ENCODE measurements around the gene NDOR1.
A peak's percentile ranks its signal among the peaks of the same experiment; 100 is the strongest.
"Not testable (repeated sequence)": the region's sequence is repeated elsewhere in the genome, so short reads cannot be mapped to it uniquely, and the experiment has no call there.

The NDOR1 gene

DNA sequence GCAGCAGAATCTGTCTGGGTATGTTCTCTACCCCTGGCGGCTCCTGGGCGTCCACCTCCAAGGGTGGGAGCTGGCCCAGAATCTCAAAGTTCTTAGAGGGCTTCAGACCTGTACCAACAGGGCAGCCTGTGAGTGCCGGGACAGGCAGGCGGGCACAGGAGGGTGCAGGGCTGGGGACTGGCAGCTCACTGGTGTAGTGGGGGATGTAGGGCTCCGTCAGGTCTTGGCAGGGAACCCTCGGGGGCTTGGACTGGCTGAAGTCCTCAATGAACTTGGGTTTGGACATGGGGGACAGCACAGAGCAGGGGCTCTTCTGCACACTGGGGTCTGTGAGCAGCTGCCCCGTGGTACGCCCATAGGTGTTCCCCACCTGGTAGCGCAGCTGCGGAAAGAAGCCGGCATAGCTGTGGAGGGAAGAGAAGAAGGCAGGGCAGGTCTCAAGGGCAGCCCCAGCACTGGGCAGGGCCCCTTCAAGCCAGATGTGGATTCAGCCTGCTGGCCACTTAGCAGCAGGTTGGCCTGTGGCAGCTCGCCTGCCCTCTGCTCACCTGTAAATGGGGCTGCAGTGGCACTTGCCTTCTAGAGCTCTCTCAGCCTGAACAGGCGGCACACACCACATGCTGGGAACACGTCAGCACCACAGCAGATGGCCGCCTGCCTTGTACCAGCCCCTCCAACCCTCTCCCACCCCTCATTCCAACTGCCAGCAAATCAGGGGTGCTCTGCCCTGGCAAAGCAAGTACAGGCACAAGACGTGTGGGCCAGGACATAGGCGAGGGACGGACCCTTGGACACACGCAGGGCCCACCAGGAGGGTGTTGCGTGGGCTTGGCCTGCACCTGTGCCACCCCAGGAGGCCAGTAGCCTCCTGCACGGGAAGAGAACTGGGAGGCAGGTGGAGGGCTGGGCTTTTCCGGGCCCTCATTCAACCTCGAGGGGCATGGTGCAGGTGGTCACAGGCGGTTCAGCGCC, 40.2 kb downstream of the NDOR1 start:
- no peak for DNase-seq

- DNase-seq = no peak
These were observed 41.8 kb downstream of the NDOR1 start for GRCh38 chr9:137247135-137247915.

GRCh38 chr9:137247916-137248175, 42.3 kb downstream of the NDOR1 start:
- no peak for DNase-seq

DNA sequence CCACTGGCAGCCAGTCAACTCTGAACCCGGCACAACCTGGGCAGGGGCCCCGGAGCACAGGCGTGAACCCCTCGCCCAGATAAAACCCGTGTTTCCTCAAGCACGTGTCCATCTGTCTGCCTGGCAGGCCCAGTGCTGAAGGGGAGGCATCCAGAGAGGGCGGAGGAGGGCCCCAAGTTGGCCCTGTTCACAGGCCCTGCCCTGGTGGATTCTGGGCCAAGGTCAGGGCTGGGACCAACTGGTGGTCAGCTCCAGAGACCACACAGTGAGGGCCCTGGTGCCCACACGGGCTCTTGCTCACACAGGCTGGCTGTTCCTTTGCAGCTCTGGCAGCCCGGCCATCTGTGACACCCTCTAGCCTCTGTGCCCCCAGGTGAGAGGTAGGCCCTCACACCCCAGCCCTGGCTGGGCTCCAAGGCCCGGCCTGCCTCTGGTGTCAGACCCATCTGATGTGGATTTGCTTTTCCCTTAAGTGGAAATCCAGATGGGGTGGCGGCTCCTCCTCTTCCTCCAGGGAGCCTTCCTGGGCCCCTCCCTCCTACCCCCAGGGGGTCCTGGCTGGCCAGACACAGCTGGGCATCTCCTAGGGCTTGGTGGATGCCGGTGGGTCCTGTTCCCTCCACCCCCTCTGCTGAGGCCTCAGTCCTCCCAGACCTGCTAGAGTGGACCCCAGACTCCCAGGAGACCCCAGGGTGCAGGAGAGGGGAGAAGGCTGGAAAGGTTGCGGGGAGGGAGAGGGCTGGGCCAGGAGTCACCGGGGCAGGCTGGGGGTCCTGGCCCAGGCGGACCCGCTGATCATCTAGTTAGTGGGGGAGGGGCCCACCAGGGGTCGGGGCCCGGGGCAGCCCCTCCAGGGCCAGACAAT, 45.1 kb downstream of the NDOR1 start:
- DNase-seq = no peak

DNA sequence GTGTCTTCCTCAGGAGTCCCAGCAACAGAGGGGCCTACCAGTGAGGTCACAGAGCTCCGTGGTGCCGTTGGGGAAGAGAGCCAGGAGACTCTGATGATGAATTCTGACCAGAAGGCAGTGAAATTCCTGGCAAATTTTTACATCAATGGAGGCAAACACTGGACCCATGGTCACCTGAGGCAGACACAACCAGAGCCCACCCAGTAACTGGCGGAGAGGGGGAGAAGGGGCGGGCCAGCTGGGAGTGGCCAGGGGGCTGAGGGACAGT, 45.6 kb downstream of the NDOR1 start, which contains the start of gene STPG3:
Gene STPG3, plus strand, starts transcription at position 93 of the 268 bp plus-strand sequence. Its CDS starts 1 bp downstream, at position 94.
- DNase-seq = no peak

GRCh38 chr9:137251490-137252268, 46.2 kb downstream of the NDOR1 start:
- no peak for DNase-seq

DNA sequence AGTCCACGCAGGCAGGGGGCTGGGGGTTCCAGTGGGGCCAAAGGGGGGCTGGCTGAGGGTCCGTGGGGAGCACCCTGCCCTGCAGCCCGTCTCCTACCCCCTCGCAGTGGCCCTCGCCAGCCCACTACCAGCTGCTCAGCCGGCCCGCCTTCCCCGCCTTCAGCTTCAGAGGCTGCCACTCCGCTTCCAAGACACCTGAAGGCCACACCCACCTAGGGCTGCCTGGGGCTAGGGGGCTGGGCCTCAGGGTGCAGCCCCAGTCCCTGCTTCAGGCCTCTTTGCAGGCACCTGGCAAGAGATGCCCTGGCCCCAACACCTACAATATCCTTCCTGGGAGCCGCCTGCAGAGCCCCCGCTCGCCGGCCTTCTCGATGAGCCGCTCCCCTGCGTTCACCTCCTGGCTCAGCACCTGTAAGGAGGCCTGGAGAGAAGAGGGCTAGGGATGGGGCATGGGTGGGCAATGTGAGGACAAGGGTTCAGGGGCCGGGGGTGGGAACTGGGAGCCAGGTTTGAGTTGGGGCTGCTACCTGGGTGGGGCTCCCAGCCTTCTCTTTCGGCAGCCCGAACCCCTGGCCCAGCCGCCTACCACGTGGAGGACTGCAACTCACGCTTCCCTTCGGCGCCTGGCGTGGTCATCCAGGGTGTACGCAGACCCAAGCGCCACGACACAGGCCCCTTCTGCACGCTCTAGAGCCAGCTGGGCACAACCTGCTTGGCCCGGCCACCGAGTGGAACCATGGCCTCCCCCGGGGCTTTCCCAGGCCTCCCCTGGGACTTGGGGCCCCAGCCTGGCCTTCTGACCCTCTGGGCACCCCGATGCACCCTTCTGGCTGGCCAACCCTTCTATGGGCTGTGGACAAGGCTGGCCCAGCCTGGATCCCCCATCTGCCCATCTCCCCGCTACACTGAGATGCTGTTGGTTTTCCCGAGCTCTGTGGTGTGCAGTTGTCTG, 47.3 kb downstream of the NDOR1 start:
- no peak for DNase-seq

- no peak for DNase-seq
These were observed 48.5 kb downstream of the NDOR1 start for GRCh38 chr9:137253717-137254623.

DNA sequence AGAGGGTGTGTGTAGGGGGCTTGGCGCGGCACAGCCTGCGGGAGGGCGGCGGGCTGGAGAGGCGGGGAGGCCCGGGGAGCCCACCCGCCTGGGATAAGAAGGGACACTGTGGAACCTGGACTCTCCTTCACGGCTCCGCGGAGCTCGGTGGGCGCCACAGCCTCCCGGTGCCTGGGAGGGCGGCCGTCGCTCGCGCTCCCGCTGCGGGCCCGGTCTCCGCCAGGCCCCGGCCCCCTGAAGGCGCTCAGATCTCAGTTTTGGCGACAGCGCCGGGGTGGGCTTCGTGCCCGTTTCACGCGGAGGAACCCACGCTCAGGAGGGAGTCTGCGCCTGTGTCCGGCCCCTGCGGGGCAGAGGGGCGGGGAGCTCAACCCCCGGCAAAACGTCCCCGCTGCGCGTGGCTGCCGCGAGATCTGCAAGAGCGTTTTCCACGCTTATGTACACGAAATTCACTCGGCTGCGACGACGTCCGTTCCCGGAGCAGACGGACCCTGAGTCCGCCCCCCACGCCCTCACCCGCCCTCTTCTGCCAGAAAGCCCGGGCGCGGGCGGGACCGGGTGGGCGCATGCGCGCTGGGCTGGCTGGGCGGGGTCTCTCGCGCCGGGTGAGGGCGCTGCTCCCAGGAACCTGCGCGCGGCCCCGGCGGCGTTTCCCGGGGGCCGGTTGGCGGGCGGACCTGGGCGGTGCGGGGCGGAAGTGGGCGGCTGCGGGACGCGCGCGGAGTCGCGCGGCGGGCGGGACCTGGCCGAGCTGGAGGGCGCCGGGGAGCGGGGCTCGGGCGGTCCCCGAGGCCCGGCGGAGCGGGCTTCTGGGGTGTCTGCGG, 49.3 kb downstream of the NDOR1 start, which contains the start of gene NELFB:
Gene NELFB, plus strand, starts transcription at position 704 of the 824 bp plus-strand sequence.
- DNase-seq = peak; percentile 94

DNA sequence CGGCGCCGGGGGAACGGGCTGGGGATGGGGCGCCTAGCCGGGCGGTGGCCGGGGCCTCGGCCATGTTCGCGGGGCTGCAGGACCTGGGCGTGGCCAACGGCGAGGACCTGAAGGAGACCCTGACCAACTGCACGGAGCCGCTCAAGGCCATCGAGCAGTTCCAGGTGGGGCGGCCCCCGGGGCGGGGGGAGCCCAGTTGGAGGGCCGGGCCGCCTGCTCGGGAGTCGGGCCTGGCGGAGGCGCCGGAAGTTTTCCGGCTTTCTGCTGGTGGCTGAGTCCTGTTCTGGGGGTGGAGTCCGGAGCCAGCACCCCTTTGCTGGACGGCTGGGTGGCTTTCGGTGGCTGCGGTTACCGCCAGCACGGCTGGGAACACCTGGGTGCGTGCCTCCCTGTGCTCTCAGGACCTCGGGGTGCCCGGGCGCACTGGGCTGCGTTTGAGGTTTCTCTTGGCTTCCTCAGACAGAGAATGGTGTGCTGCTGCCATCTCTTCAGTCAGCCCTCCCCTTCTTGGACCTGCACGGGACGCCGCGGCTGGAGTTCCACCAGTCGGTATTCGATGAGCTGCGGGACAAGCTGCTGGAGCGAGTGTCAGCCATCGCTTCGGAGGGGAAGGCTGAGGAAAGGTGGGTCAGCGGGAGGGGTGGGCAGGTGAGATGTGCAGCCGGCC, 50.1 kb downstream of the NDOR1 start:
- peak; percentile 73 for DNase-seq

DNA sequence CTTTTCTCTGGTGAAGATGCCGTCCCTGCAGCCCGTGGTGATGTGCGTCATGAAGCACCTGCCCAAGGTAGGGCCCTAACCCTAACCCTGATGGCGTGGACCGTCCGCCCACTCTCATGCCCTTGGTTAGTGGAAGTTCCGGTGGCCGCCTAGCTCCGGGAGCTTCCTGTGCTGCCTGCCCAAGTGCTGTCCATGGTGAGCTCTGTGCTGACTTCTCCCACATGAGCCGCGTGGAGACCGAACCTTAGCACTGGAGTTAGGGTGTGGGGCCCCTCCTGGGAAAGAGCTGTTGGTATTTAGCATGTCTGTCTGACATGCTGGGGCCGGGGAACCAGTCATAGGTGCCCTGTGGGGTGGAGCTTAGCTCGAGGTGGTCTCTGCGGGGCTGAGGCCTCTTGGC, 50.9 kb downstream of the NDOR1 start:
- DNase-seq = no peak

GRCh38 chr9:137256856-137257255, 51.4 kb downstream of the NDOR1 start:
- no peak for DNase-seq

DNA sequence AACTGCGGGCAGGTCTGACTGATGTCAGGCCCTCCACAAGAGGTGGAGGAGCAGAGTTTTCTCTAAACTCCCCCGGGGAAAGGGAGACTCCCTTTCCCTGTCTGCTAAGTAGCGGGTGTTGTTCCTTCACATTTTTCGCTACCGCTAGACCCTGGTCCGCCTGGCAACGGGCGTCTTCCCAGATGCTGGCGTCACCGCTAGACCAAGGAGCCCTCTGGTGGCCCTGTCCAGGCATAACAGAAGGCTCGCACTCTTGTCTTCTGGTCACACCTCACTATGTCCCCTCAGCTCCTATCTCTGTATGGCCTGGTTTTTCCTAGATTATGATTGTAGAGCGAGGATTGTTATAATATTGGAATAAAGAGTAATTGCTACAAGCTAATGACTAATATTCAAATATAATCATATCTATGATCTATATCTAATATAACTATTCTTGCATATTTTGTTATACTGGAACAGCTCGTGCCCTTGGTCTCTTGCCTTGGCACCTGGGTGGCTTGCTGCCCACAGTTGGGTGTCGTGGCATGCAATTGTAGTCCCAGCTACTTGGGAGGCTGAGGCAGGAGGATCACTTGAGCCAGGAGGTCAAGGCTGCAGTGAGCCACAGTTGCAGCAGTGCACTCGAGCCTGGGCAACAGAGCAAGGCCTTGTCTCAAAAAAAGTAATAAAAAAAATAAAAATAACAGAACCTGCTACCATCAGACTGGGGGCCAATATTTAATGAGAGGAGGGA, 56.8 kb downstream of the NDOR1 start:
- not testable (repeated sequence) for DNase-seq

- DNase-seq = no peak
These were observed 57.4 kb downstream of the NDOR1 start for GRCh38 chr9:137262909-137263285.

GRCh38 chr9:137263506-137263905, 58.0 kb downstream of the NDOR1 start:
- DNase-seq = no peak

DNA sequence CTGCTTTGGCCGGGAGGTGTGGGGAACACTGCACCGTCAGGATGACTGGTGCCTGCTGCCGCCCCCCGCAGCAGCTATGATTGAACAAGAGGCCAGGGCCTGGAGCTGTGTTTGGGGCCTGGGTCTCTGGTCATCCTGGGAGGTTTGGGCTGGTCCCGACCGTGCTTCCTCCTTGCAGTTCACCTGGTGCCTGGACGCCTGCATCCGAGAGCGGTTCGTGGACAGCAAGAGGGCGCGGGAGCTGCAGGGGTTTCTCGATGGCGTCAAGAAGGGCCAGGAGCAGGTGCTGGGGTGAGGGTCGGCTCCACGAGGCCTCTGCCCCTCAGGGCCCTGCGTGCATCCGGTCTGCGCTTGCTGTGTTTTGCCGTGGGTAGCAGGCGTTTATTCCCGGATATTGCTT, 58.6 kb downstream of the NDOR1 start:
- DNase-seq = no peak

GRCh38 chr9:137265496-137266161, 60.1 kb downstream of the NDOR1 start:
- DNase-seq = no peak

Data from OCI-M1 (cell line).